ENCODE data around the gene ATG16L1.

The ATG16L1 gene

DNA sequence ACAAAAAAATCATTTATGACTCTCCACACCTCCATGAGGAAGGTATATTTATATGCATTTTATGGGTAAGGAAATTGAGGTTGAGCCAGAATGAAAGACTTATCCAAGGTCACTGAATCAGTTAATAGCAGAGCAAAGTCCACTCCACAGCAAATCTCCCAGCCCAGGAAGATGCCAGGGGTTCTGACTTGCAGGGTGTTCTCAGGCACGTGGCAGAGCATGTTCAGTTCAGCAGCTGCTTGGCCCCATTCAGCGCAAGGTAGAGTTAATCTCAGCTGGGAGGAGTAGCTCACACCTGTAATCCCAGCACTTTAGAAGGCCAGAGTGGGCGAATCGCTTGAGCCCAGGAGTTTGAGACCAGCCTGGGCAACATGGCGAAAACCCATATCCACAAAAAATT lies 85.1 kb downstream of the ATG16L1 start:
- no peak for DNase-seq

DNA sequence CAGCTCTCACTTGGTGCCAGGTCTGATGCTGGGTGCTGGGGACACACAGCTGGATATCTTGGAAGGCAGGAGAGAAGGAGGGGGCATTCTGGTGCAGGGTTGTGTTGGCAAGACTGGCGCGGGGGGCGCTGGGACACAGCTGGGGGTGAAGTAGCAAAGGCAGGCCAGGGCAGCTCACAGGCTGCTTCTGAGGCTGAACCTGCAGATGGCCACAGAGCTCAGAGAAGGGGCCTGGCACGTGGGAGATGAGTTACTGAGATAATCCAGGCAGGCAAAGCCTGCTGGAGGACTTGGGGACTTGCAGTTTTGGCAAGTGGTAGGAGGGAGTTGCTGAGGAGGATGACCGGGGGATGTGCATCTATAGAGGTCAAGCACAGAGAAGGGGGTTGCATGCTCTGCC lies 86.6 kb downstream of the ATG16L1 start:
- DNase-seq: no peak

DNA sequence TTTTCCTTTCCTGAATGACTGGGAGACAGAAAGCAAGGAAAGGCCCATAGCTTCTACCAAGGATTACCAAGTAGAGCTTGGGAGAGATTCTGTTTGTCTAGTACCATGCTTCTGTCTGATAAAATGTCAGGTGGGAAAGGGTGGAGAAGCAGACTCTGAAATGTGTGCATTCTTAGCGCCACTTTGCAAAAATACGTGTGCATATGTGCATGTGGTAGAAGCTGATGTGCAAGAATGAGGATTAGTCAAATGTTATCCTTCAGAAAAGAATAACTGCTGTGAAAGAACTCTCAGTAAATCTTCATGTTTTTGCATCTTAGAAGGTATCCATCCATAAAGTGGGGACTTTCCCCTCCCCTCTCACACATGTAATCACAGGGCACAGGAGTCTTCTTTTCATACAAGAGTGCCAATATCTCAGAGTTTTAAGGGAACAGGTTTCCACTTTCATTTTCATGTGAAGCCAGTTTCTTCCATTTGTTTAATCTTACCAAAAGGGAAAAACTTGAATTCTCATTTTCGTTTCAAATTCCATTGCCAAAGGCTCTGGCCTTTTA lies 87.4 kb downstream of the ATG16L1 start:
- DNase-seq: no peak

DNA sequence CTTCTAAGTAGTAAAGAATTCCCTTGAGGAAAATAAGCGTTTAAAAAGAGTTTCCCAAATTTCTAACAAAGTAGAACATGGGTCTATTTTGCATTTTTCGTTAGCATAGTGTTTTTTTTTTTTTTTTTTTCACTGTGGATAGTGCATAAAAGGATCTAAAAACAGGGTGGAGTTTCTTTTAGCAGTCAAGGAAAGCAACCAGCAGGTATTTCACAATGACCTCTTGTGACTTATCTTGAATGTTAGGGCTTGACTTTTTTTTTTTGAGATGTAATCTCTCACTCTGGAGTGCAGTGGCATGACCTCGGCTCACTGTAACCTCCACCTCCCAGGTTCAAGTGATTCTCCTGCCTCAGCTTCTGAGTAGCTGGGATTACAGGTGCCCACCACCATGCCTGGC lies 88.0 kb downstream of the ATG16L1 start:
- no peak for DNase-seq

DNA sequence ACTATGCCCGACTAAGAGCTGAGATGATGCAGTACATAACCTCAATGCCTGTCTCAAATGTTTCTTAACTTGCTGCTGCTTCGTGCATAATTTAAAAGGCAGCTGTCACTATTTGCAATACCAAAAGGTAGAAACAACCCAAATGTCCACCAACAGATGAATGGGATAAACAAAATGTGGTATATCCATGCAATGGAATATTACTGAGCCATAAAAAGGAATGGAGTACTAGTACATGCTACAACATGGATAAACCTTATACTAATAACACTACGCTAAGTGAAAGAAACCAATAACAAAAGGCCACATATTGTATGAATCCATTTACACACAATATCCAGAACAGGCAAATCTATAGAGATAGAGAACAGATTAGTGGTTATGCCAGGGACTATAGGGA lies 89.8 kb downstream of the ATG16L1 start:
- DNase-seq: no peak

DNA sequence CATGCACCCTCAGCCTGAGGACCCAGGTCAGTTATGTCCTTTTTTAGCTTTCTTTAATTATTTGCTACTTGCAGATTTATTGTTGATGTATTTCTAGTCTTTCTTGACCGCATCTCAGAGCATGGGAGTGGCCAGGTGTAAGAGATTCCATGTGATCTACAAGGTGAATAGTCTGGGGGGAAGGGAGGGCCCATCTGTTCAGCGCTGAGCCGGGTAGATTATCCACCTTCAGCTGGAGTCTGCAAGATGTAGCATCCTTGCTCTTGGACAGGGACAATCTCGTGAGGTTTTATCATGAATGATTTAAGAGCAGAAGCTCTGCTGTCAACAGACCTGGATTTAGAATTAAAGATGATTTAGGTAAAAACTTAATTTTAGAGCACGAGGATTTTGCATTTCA lies 90.8 kb downstream of the ATG16L1 start:
- no peak for DNase-seq

DNA sequence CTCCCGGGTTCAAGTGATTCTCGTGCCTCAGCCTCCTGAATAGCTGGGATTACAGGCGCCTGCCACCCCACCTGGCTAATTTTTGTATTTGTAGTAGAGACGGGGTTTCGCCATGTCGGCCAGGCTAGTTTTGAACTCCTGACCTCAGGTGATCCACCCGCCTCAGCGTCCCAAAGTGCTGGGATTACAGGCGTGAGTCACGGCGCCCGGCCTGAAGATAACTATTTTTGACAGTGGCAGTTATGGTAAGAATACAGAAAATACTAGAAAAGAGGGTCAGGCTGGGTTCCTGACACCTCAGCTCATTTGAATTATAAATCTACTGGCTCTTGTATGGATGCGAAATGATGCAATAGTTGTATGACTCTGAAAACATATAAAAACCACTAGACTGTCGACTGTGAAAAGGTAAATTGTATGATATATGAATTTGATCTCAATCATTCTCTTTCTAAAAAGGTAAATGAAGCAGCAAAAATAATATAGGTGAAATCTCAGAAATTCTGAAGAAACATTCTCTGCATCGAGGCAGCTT lies 91.8 kb downstream of the ATG16L1 start:
- DNase-seq: no peak
